Spleen (tissue), 7 donors: ENCODE data around the gene WWP2.

ENCODE experiments used
- POLR2A ChIP-seq, 3 donors: fragments of 450-650 bp; IDR thresholded peaks; one replicate each; pipeline ENCODE4 v1.5.1; 2017; ENCODE audit warnings: antibody characterized with exemption in 3 of 3, mild to moderate bottlenecking in 1 of 3
- POLR2AphosphoS5 ChIP-seq, 3 donors: sonication (generic); formaldehyde crosslinking; IDR thresholded peaks; one replicate each; pipeline ENCODE4 v1.5.1; 2017; ENCODE audit warnings: antibody characterized with exemption in 3 of 3
- TF ChIP-seq, protein P1 (sequence below), 11 experiments: fragments of 200-600 bp in 7 of 11; fragments of 450-650 bp in 4 of 11; sonication (generic) in 4 of 11; IDR thresholded peaks in 8 of 11; conservative IDR thresholded peaks in 3 of 11; 1 replicate in 7 of 11; 2 replicates in 4 of 11; pipeline versions ENCODE4 v1.4.0 to v1.8.0; 2016 to 2021; ENCODE audit warnings: antibody characterized with exemption in 11 of 11, inconsistent platforms in 4 of 11, mild to moderate bottlenecking in 1 of 11
- donor health status: DM: no; HTN: no; CAD: no; lungs with moderate emphysema.
- donor health status: DM: no; HTN: no; CAD: no.
- donor health status: DM: no; HTN: no; CAD: no.

DNA sequence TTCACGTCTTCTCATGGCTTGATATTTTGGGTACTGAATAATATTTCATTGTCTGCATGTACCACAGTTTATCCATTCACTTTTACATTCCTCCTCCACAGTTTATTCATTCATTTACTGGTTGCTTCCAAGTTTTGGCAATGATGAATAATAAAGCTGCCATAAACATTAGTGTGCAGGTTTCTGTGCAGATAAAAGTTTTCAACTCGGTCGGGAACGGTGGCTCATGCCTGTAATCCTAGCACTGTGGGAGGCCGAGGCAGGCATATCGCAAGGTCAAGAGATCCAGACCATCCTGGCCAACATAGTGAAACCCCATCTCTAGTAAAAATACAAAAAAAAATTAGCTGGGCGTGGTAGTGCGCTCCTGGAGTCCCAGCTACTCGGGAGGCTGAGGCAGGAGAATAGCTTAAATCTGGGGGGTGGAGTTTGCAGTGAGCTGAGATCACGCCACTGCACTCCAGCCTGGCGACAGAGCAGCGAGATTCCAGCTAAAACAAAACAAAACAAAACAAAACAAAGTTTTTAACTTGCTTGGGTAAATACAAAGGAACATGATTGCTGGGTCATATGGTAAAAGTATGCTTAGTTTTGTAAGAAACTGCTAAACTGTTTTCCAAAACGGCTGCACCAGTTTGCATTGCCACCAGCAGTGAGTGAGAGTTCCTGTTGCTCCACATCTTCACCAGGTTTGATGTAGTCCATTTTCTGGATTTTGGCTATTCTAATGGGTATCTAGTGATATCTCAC, 89.5 kb downstream of the WWP2 start:
- TF ChIP-seq, protein P1, sequence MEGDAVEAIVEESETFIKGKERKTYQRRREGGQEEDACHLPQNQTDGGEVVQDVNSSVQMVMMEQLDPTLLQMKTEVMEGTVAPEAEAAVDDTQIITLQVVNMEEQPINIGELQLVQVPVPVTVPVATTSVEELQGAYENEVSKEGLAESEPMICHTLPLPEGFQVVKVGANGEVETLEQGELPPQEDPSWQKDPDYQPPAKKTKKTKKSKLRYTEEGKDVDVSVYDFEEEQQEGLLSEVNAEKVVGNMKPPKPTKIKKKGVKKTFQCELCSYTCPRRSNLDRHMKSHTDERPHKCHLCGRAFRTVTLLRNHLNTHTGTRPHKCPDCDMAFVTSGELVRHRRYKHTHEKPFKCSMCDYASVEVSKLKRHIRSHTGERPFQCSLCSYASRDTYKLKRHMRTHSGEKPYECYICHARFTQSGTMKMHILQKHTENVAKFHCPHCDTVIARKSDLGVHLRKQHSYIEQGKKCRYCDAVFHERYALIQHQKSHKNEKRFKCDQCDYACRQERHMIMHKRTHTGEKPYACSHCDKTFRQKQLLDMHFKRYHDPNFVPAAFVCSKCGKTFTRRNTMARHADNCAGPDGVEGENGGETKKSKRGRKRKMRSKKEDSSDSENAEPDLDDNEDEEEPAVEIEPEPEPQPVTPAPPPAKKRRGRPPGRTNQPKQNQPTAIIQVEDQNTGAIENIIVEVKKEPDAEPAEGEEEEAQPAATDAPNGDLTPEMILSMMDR (IDR thresholded peaks at IDR 0.05 in 8 of 11, conservative IDR thresholded peaks at IDR 0.05 in 3 of 11) = no peak
- TF ChIP-seq POLR2AphosphoS5 (IDR thresholded peaks at IDR 0.05) = no peak
- no peak for TF ChIP-seq POLR2A (IDR thresholded peaks at IDR 0.05)
